ENCODE data around the gene SELENOF.

DNA sequence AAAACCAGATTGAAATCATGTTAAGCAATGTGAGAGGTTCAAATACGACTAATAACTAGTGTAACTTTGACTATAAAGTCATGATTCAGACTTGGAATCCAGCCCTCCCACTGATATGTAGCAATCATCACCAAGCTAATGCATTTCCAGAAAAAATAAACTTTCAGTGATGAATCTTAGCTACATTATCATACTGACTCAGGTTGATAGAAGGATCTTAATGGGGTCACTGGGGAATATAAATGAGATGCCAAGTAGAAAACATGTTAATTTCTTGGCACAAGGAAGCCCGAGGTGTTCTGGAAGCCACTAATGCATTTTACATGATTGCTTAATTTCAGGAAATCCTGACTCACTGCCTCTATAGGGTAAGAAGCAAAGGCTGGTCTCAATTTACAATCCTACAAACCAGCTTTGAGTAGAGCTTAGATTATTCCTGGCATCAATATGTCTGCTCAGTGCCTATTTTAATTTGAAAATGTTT lies 67.7 kb downstream of the SELENOF start:
- TF ChIP-seq, protein P1, sequence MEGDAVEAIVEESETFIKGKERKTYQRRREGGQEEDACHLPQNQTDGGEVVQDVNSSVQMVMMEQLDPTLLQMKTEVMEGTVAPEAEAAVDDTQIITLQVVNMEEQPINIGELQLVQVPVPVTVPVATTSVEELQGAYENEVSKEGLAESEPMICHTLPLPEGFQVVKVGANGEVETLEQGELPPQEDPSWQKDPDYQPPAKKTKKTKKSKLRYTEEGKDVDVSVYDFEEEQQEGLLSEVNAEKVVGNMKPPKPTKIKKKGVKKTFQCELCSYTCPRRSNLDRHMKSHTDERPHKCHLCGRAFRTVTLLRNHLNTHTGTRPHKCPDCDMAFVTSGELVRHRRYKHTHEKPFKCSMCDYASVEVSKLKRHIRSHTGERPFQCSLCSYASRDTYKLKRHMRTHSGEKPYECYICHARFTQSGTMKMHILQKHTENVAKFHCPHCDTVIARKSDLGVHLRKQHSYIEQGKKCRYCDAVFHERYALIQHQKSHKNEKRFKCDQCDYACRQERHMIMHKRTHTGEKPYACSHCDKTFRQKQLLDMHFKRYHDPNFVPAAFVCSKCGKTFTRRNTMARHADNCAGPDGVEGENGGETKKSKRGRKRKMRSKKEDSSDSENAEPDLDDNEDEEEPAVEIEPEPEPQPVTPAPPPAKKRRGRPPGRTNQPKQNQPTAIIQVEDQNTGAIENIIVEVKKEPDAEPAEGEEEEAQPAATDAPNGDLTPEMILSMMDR (IDR thresholded peaks at IDR 0.05): no peak
- TF ChIP-seq RAD21 (conservative IDR thresholded peaks at IDR 0.05 in 1 of 2, IDR thresholded peaks at IDR 0.05 in 1 of 2) (no peak), PHF8 (IDR thresholded peaks at IDR 0.05; ENCODE audit: borderline replicate concordance, low read depth) (no peak), RCOR1 (IDR thresholded peaks at IDR 0.05; ENCODE audit: low read depth, low read length) (no peak), NR3C1 (IDR thresholded peaks at IDR 0.05) (no peak), ZFP36 (IDR thresholded peaks at IDR 0.05; ENCODE audit: borderline replicate concordance, partially characterized antibody) (no peak), JUNB (IDR thresholded peaks at IDR 0.05) (no peak), POLR2A (IDR thresholded peaks at IDR 0.05; ENCODE audit: low read length) (no peak), CHD2 (IDR thresholded peaks at IDR 0.05; ENCODE audit: low read length, partially characterized antibody) (no peak)

Measured in A549 (cell line).